Heart left ventricle (tissue), 16 donors: ENCODE data around the gene VGLL4. TPM values are rescaled to one million over a fixed set of nuclear protein-coding genes. Genes with fewer than 3 reads are reported as not detected.

ENCODE experiments used
- ATAC-seq, 4 donors: fragments of 200-7000 bp; cut with Tn5 transposase; one replicate each; pipeline ENCODE4 v1.9.1; 2020 to 2022; ENCODE audit warnings: moderate library complexity in 4 of 4, mild to moderate bottlenecking in 3 of 4, moderate number of reproducible peaks in 1 of 4
- DNase-seq, 5 donors: peaks; one replicate each; pipeline ENCODE4 v3.0.0-alpha.2; 2020
- H3K27ac ChIP-seq, 12 donors: fragments of 200-600 bp; sonication (generic) in 4 of 12; one replicate each; pipeline versions ENCODE4 v1.5.0 to v1.8.0; 2016 to 2022; ENCODE audit warnings: mild to moderate bottlenecking in 2 of 12
- H3K27me3 ChIP-seq, 9 donors: fragments of 200-600 bp; sonication (generic) in 2 of 9; one replicate each; pipeline versions ENCODE4 v1.5.1 to v1.8.0; 2016 to 2022; ENCODE audit warnings: mild to moderate bottlenecking in 3 of 9
- H3K36me3 ChIP-seq, 9 donors: fragments of 200-600 bp; sonication (generic) in 2 of 9; one replicate each; pipeline versions ENCODE4 v1.5.0 to v1.8.0; 2018 to 2022; ENCODE audit warnings: mild to moderate bottlenecking in 2 of 9
- H3K4me1 ChIP-seq, 12 donors: fragments of 200-600 bp; sonication (generic) in 4 of 12; one replicate each; pipeline versions ENCODE4 v1.5.0 to v1.8.0; 2016 to 2022; ENCODE audit warnings: mild to moderate bottlenecking in 3 of 12
- H3K4me3 ChIP-seq, 12 donors: fragments of 200-600 bp; sonication (generic) in 4 of 12; one replicate each; pipeline versions ENCODE4 v1.5.0 to v1.8.0; 2017 to 2022; ENCODE audit warnings: mild to moderate bottlenecking in 9 of 12, moderate library complexity in 4 of 12
- H3K9me3 ChIP-seq, 12 donors: fragments of 200-600 bp; sonication (generic) in 4 of 12; one replicate each; pipeline versions ENCODE4 v1.5.0 to v1.8.0; 2016 to 2022; ENCODE audit warnings: mild to moderate bottlenecking in 1 of 12
- CTCF ChIP-seq, 12 donors: fragments of 200-600 bp; sonication (generic) in 4 of 12; IDR thresholded peaks; one replicate each; pipeline versions ENCODE4 v1.5.0 to v1.8.0; 2018 to 2022; ENCODE audit warnings: antibody characterized with exemption in 12 of 12, mild to moderate bottlenecking in 5 of 12
- POLR2A ChIP-seq, 2 donors: fragments of 450-650 bp; IDR thresholded peaks; one replicate each; pipeline ENCODE4 v1.6.1; 2017; ENCODE audit warnings: antibody characterized with exemption in 2 of 2, mild to moderate bottlenecking in 2 of 2, moderate library complexity in 2 of 2
- WGBS, 4 donors: extraction: QIAGEN DNeasy Blood & Tissue Kit in 2 of 4; methylation state at CpG; one replicate each; pipeline versions ENCODE4 v1.1.5 to v1.1.7; 2013 to 2018; 5-methylcytosine and 5-hydroxymethylcytosine counted together
- intact Hi-C, 10 donors: fragments of 100-400 bp; cut with DNase I; formaldehyde crosslinking; loops; one replicate each; pipeline versions ENCODE4 v1.11.1 to v1.14.2; 2022
- polyA plus RNA-seq, 2 donors: library from polyadenylated mRNA; stranded (reverse); fragments of 200-250 nt; gene quantifications; one replicate each; pipeline ENCODE4 v1.2.3, GENCODE V29; 2013
- total RNA-seq, 9 donors: library from RNA; depleted of rRNA in 2 of 9; stranded (reverse); fragments of >200 nt in 2 of 9; fragmentation: NEBNext Ultra II Directional in 3 of 9; extraction: Animal tissue kit (Norgen Biotek cat#: 25700) in 3 of 9; gene quantifications; one replicate each; pipeline versions ENCODE4 v1.1.0 to v1.2.4, GENCODE V29; 2016 to 2023
- donor health status: ischemic (EF 13 %, LVEDD 7.1; RV severe dilation, severe dysfunction).
- donor health status: healthy with polysubstance abuse.
- donor health status: DM: no; HTN: yes; CAD: no.
- donor health status: DM: no; HTN: no; CAD: no.
- donor health status: ischemic (EF 25% LVEDD 6.9; RV normal size, moderate dysfunction).
- donor health status: ischemic (EF 25% LVEDD 5.7; RV mildly dilated, moderate dysfunction).
- donor health status: healthy.
- donor health status: DM: yes; HTN: yes; CAD: no.
- donor health status: ischemic (EF 35%, LVEDD 5.7; RV mildly dilated, moderate dysfunction).
- donor health status: nonischemic (EF 11% LVEDD 7.7; RV severe dilation, severe dysfunction).
- donor health status: DM: yes; HTN: yes; CAD: no.
- donor health status: PGD.
- donor health status: ischemic (EF 29% LVEDD 5.4; RV normal size, mild dysfunction).
- donor health status: nonischemic (EF 23%, LVEDD 6.1; RV moderate dilation, normal function).

VGLL4 gene
- total and polyA plus RNA-seq, 11 donors, result 24.0 to 40.4 (median 27.0) TPM

- Histone ChIP-seq H3K4me1 (peaks cover 4 to 86% (median 56%) of the 10 kb centered on the region in 12 donors), H3K36me3 (peaks cover 0 to 3% (median 0%) of the 10 kb centered on the region in 9 donors), H3K9me3 (no peaks in the 10 kb centered on the region), H3K27ac (no peak overlapping the region), H3K4me3 (no peak overlapping the region), H3K27me3 (no peaks in the 10 kb centered on the region)
- WGBS, 4 donors, result 62 to 67% (median 65%) methylated on average over 8 of the region's 8 CpGs
- DNase-seq (no peak), ATAC-seq (peak in 1 of 4 donors; percentile 43)
- intact Hi-C loops, result no loop called here
- TF ChIP-seq CTCF (IDR thresholded peaks at IDR 0.05), result no peak
These were observed 19.6 kb downstream of the VGLL4 start for GRCh38 chr3:11624161-11624560.

- no peak overlapping the region for H3K27ac ChIP-seq
- H3K9me3 ChIP-seq, result no peaks in the 10 kb centered on the region
- intact Hi-C loops, result no loop called here
- no peak for ATAC-seq
- no peak for DNase-seq
- 79 to 91% (median 88%) methylated on average over 9 of the region's 9 CpGs for WGBS, 4 donors
- no peak for TF ChIP-seq POLR2A (IDR thresholded peaks at IDR 0.05)
- no peak for TF ChIP-seq CTCF (IDR thresholded peaks at IDR 0.05)
- H3K36me3 ChIP-seq, result peaks cover 0 to 3% (median 0%) of the 10 kb centered on the region in 9 donors
- H3K4me1 ChIP-seq, result peaks cover 4 to 90% (median 61%) of the 10 kb centered on the region in 12 donors
- no peak overlapping the region for H3K4me3 ChIP-seq
- H3K27me3 ChIP-seq, result no peaks in the 10 kb centered on the region
These were observed 20.8 kb downstream of the VGLL4 start for GRCh38 chr3:11622586-11623550.

- intact Hi-C loops, result no loop called here
These were observed 22.6 kb downstream of the VGLL4 start for GRCh38 chr3:11621077-11621476.

More at GRCh38 chr3:11621077-11621476, 22.6 kb downstream of the VGLL4 start:
- Histone ChIP-seq H3K9me3 (no peaks in the 10 kb centered on the region), H3K4me1 (peaks cover 4 to 91% (median 60%) of the 10 kb centered on the region in 12 donors), H3K4me3 (no peak overlapping the region), H3K36me3 (peaks cover 0 to 3% (median 0%) of the 10 kb centered on the region in 9 donors), H3K27me3 (no peaks in the 10 kb centered on the region), H3K27ac (no peak overlapping the region)
- TF ChIP-seq POLR2A (IDR thresholded peaks at IDR 0.05) (no peak), CTCF (IDR thresholded peaks at IDR 0.05) (no peak)
- ATAC-seq (no peak), DNase-seq (no peak)
- WGBS, 4 donors, result 83 to 91% (median 89%) methylated on average over 2 of the region's 2 CpGs
